Panc1 (cell line): Measurements from ENCODE around the gene NPPB. TPM values are rescaled to one million over a fixed set of nuclear protein-coding genes. Genes with fewer than 3 reads are reported as not detected.

Source experiments
- ATAC-seq: fragments of 200-7000 bp; cut with Tn5 transposase; 2 replicates; pipeline ENCODE4 v1.9.1; 2020; ENCODE audit warnings: mild to moderate bottlenecking, moderate library complexity
- BruUV-seq: library from RNA; stranded (reverse); fragments of 400-500 nt; replicated peaks from 2 replicates; lab custom pipeline; 2021; lab: Mats Ljungman, UMichigan
- CTCF ChIA-PET: fragments of 300-600 bp; sonication (Branson Sonifier 250); formaldehyde crosslinking; loops from one replicate; lab custom pipeline; 2022; ENCODE audit warnings: antibody characterized with exemption; lab: Charles Lee
- POLR2A ChIA-PET: fragments of 300-600 bp; sonication (Branson Sonifier 250); formaldehyde crosslinking; loops from one replicate; lab custom pipeline; 2022; ENCODE audit warnings: antibody characterized with exemption; lab: Charles Lee
- DNase-seq: peaks from one replicate; pipeline ENCODE4 v3.0.0-alpha.2; 2010; ENCODE audit warnings: low read depth, low spot score
- H3K27ac ChIP-seq: 2 replicates; pipeline ENCODE4 v1.5.1; 2011; ENCODE audit warnings: mild to moderate bottlenecking, low read length, inconsistent platforms
- H3K27me3 ChIP-seq: fragments of 200-500 bp; sonication (Bioruptor generic); 2 replicates; pipeline ENCODE4 v1.6.0; 2014; ENCODE audit warnings: low read length, inconsistent platforms; ENCODE audit not compliant: control insufficient read depth, insufficient read depth
- H3K36me3 ChIP-seq: fragments of 200-500 bp; sonication (Bioruptor generic); 2 replicates; pipeline ENCODE4 v1.5.1; 2014; ENCODE audit warnings: inconsistent platforms, mild to moderate bottlenecking, low read length, moderate library complexity; ENCODE audit not compliant: control insufficient read depth, insufficient read depth
- H3K4me1 ChIP-seq: 2 replicates; pipeline ENCODE4 v1.5.1; 2011; ENCODE audit warnings: inconsistent platforms, mild to moderate bottlenecking, low read length, moderate library complexity; ENCODE audit not compliant: control insufficient read depth, insufficient read depth
- H3K4me3 ChIP-seq, 2 experiments: 2 replicates each; pipeline ENCODE4 v1.5.1; 2011 to 2012; ENCODE audit warnings: low read depth in 2 of 2, low read length in 2 of 2, mild to moderate bottlenecking in 2 of 2, inconsistent platforms in 1 of 2, moderate library complexity in 1 of 2
- H3K9me3 ChIP-seq: fragments of 200-500 bp; sonication (Bioruptor generic); 2 replicates; pipeline ENCODE4 v1.5.1; 2014; ENCODE audit warnings: low read depth, mild to moderate bottlenecking, inconsistent platforms, low read length, moderate library complexity; ENCODE audit not compliant: control insufficient read depth, insufficient read depth
- CTCF ChIP-seq: fragments of 450-650 bp; IDR thresholded peaks from 2 replicates; pipeline ENCODE4 v1.5.1; 2017; ENCODE audit warnings: mild to moderate bottlenecking
- POLR2AphosphoS5 ChIP-seq: IDR thresholded peaks from 2 replicates; pipeline ENCODE4 v1.6.1; 2012; ENCODE audit warnings: mild to moderate bottlenecking, low read depth, low read length, moderate library complexity
- REST ChIP-seq, 2 experiments: IDR thresholded peaks; 2 replicates each; pipeline ENCODE4 v1.6.1; 2011 to 2012; ENCODE audit warnings: low read depth in 2 of 2, control low read depth in 1 of 2, low read length in 1 of 2, mild to moderate bottlenecking in 1 of 2, moderate library complexity in 1 of 2; ENCODE audit not compliant: insufficient read depth in 1 of 2
- SIN3A ChIP-seq: IDR thresholded peaks from 2 replicates; pipeline ENCODE4 v1.6.1; 2012; ENCODE audit warnings: low read depth, mild to moderate bottlenecking, low read length, moderate library complexity, borderline replicate concordance; ENCODE audit not compliant: insufficient read depth
- TCF7L2 ChIP-seq: IDR thresholded peaks from 2 replicates; pipeline ENCODE4 v1.6.1; 2011; ENCODE audit warnings: mild to moderate bottlenecking, low read depth, low read length, inconsistent platforms
- in situ Hi-C: cut with HindIII; loops from 2 replicates; pipeline ENCODE4 v1.10.0; 2016; ENCODE audit warnings: low sequenced_read_pairs, low pct_unique_long_range_greater_than_20kb
- intact Hi-C: fragments of 100-400 bp; cut with micrococcal nuclease; formaldehyde crosslinking; loops from one replicate; pipeline ENCODE4 v1.10.0; 2022; ENCODE audit not compliant: unreplicated experiment
- total RNA-seq: library from RNA; stranded (reverse); gene quantifications from one replicate; pipeline ENCODE4 v1.2.1, GENCODE V29; 2021; ENCODE audit not compliant: unreplicated experiment

Gene NPPB
- total RNA-seq, 1 experiment from 2014 or later = not detected

GRCh38 chr1:11833900-11834299, 24.8 kb downstream of the NPPB start:
- CTCF ChIA-PET = no interaction called here
- no peaks in the 10 kb centered on the region for H3K4me1 ChIP-seq
- peaks cover 4% of the 10 kb centered on the region for H3K36me3 ChIP-seq
- no peaks in the 10 kb centered on the region for H3K27me3 ChIP-seq
- no TSS peak for BruUV-seq
- ATAC-seq (no peak), DNase-seq (no peak)
- in situ Hi-C loops = no loop called here
- POLR2A ChIA-PET = interaction anchor here (0.6 kb wide), 2 partner anchors 44 to 74 kb away, joined by 3 read pairs; no protein-coding TSS in a partner anchor
- H3K9me3 ChIP-seq = no peaks in the 10 kb centered on the region
- TF ChIP-seq TCF7L2 (no peak), REST (IDR thresholded peaks at IDR 0.05; ENCODE audit: insufficient read depth in 1 of 2, low read depth in 2 of 2, low read length in 1 of 2) (no peak), CTCF (no peak), SIN3A (no peak), POLR2AphosphoS5 (no peak)
- no peak overlapping the region for H3K27ac ChIP-seq
- intact Hi-C loops = no loop called here
- no peak overlapping the region for H3K4me3 ChIP-seq

DNA sequence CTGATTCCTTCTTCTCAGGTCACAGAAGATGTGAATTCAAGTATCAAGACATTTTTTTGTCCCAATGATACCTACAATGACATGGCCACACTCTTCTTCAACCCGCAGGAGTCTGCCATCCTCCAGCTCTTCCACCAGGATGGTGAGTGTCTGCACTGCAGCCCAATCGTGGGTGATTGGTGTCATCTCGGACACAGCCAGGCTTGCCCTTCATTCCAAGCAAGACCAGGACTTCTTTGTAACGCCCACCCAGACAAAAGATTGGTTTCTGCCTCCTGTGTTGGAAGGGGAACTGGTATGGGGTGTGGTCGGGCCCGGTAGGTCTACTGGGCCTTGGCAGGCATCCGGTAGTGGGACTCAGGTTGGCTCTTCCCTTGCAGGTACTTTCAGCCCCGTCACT, 25.2 kb downstream of the NPPB start:
- in situ Hi-C loops = no loop called here
- CTCF ChIA-PET = no interaction called here
- no TSS peak for BruUV-seq
- POLR2A ChIA-PET = no interaction called here
- no peak overlapping the region for H3K27ac ChIP-seq
- H3K4me3 ChIP-seq = no peak overlapping the region
- DNase-seq (no peak), ATAC-seq (no peak)
- no peaks in the 10 kb centered on the region for H3K4me1 ChIP-seq
- no peaks in the 10 kb centered on the region for H3K27me3 ChIP-seq
- TF ChIP-seq SIN3A (no peak), POLR2AphosphoS5 (no peak), CTCF (no peak), TCF7L2 (no peak), REST (IDR thresholded peaks at IDR 0.05; ENCODE audit: insufficient read depth in 1 of 2, low read depth in 2 of 2, low read length in 1 of 2) (no peak)
- H3K36me3 ChIP-seq = peaks cover 5% of the 10 kb centered on the region
- no peaks in the 10 kb centered on the region for H3K9me3 ChIP-seq
- intact Hi-C loops = no loop called here
